COLO668 (cell line): ENCODE data around the gene OSBPL6.
"Not testable (repeated sequence)": the region's sequence is repeated elsewhere in the genome, so short reads cannot be mapped to it uniquely, and the experiment has no call there.

Experiments used
- DNase-seq: peaks from one replicate; lab custom pipeline; 2025; ENCODE audit not compliant: unreplicated experiment; lab: John Stamatoyannopoulos, UW

Gene OSBPL6

GRCh38 chr2:178193823-178194599 lies at the start of gene OSBPL6:
OSBPL6 (plus strand) TSS chr2:178194512; CDS start chr2:178306185, 111,673 bp downstream.
- DNase-seq, result peak; percentile 90

GRCh38 chr2:178152033-178152432 lies 42.3 kb upstream of the OSBPL6 start:
- DNase-seq, result no peak

DNA sequence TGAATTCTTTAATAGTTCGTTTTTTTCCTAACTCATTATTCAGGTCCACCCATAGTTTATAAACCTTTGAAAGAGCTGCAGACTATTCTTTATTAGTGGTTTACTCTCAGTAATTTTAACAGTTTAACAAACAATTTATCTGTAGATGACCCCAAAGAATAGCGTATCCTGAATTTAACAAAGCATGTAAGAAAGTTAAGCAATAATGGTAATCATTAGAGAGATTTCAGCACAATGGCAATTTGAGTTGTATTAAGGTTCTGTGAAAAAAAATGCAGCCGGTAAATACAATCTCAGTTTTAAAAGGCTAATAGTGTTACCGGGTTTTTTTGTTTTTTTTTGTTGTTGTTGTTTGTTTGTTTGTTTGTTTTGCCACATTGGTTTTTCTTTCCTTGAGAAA lies 41.8 kb upstream of the OSBPL6 start:
- DNase-seq, result no peak

GRCh38 chr2:178152977-178153376 lies 41.3 kb upstream of the OSBPL6 start:
- DNase-seq, result no peak

GRCh38 chr2:178153878-178154277 lies 40.4 kb upstream of the OSBPL6 start:
- DNase-seq, result not testable (repeated sequence)

GRCh38 chr2:178155524-178155923 lies 38.8 kb upstream of the OSBPL6 start:
- DNase-seq, result no peak

DNA sequence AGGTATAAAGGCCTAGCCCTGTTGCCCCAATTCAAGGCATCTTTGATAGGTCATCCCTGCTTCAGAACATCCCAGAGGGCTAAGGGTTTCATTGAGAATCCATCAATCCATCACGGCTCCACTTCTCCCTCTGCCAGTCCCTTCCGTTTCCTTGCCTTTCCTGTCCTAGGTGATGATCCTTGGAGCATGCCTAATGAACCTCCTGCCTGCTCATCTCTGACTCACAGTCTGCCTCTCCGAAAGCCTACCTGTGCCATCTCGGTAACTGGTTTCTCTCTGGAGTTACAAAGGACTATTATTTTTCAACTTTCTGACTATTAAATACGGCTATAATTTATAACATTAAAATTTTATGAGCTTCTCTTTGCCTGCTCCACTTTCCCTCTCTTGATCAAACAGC lies 36.7 kb upstream of the OSBPL6 start:
- no peak for DNase-seq

GRCh38 chr2:178159966-178160365 lies 34.3 kb upstream of the OSBPL6 start:
- no peak for DNase-seq

DNA sequence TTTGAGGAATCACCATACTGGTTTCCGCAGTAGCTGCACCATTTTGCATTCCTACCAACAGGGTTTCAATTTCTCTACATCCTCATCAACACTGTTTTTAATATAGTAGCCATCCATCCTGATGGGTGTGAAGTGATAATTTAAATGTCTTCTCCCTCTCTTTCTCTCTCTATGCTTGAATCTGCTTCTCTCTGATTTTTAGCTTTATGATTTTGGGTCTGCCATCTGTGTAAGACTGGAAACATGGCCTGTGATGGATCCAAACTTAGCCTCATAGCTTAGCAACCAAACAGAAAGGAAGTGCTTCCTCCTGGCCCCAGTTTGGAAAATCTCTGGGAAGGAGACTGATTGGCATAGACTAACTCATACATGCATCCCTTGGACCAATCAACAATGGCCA lies 33.7 kb upstream of the OSBPL6 start:
- no peak for DNase-seq

DNA sequence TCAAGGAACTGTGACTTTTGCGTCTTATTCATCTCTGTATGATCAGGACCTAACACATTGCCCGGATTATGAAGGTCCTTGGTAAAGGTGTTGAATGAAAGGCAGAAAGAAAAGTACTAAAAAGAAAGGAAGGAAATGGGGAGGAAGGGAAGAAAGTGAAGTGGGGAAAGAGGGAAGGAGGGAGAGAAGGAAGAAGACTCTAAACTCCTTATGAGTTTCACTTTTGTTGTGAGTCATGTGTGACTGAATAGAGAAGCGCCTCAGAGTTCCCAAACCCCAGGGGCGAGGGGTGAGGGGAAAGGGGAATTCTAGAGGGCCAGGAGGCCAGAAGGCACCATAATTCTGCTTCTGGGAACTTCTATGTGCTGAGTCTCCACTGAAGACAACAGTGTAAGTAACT lies 30.9 kb upstream of the OSBPL6 start:
- DNase-seq, result no peak

GRCh38 chr2:178163911-178164310 lies 30.4 kb upstream of the OSBPL6 start:
- no peak for DNase-seq

DNA sequence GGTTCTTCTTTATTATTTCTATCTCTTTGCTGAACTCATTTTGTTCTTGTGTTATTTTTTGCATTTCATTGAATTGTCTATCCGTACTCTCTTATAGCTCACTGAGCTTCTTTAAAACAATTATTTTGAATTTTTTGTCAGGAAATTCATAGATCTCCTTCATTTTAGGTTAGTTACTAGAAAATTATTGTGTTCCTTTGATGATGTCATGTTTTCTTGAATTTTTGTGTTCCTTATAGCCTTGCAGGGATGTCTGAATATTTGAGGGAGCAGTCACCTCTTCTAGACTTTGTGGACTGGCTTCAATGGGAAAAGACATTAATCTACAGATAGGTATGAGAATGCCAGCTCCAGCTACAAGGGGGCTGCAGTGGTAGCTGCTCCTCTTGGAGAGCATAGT lies 20.7 kb upstream of the OSBPL6 start:
- DNase-seq, result no peak

GRCh38 chr2:178177066-178177679 lies 17.1 kb upstream of the OSBPL6 start:
- DNase-seq, result no peak

GRCh38 chr2:178180648-178181047 lies 13.7 kb upstream of the OSBPL6 start:
- DNase-seq, result not testable (repeated sequence)

GRCh38 chr2:178187861-178188260 lies 6.5 kb upstream of the OSBPL6 start:
- DNase-seq, result no peak

DNA sequence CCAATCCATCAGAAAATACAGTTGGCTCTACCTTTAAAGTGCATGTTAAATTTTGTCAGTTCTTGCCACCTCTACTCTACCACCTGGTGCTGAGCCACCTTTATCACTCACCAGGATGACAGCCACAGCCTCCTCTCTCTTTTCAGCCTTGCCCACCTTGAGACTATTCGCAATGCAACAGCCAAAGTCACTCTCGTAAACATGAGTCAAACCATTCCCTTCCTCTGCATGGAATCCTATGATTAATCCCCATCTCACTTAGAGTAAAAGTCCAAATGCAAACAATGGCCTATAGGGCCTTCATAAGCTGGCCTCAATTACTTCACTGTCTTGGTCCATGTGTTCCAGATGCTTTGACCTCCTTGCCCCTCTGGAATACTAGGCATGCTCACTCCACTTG lies 5.8 kb upstream of the OSBPL6 start:
- no peak for DNase-seq

GRCh38 chr2:178191004-178191508 lies 3.3 kb upstream of the OSBPL6 start:
- DNase-seq, result no peak

DNA sequence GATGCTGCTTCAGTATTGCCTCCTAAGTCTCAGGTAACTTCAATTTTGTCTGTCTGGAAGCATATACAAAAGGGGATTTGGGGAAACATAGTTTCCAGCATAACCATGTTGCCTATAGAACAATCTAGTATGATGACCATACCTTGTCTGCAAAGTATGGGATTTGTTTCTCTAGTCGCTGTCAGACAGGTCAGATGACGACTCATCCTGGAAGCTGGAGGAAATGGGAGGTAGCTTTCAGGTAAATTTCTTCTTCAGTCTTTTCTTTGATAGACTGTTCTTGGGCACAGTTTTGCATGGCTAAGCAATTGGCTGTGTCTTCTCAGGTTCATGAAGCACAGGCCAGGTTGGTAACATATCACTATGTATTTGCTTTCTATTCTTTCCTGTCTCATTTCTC lies 2.8 kb upstream of the OSBPL6 start:
- no peak for DNase-seq

DNA sequence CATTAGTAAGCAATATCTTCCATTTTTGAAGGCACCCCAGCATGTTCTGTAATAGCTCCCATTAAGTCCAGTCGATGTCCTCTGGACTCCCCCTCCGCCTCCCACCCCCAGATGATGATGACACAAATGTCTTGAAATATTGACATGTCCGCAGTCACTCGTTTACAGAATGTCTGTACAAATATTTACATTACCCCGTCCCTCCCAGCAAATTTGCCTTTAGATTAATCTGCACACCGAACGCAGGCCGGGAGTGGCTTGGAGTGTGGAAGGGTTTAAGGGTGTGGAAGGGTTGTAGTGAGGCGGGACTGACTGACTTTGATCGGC lies 853 bp upstream of the OSBPL6 start:
- DNase-seq, result peak; percentile 76

- peak; percentile 69 for DNase-seq
These were observed 483 bp downstream of the OSBPL6 start for GRCh38 chr2:178194600-178195389.

GRCh38 chr2:178195390-178196166 lies 1.3 kb downstream of the OSBPL6 start:
- no peak for DNase-seq
